B cell (primary cell): ENCODE results near the gene KDELR3. TPM values are rescaled to one million over a fixed set of nuclear protein-coding genes. Genes with fewer than 3 reads are reported as not detected.

Experiments
- ATAC-seq: fragments of 200-7000 bp; cut with Tn5 transposase; one replicate; pipeline ENCODE4 v1.10.0; 2021; ENCODE audit warnings: low read depth, mild to moderate bottlenecking, moderate number of reproducible peaks, moderate library complexity
- CTCF ChIA-PET: fragments of 350-600 bp; sonication (Branson Sonifier 250); formaldehyde crosslinking; loops from one replicate; lab custom pipeline; 2021; ENCODE audit warnings: antibody characterized with exemption, inconsistent platforms; lab: Charles Lee
- POLR2A ChIA-PET: fragments of 350-600 bp; sonication (Branson Sonifier 250); formaldehyde crosslinking; loops from one replicate; lab custom pipeline; 2021; ENCODE audit warnings: antibody characterized with exemption; lab: Charles Lee
- DNase-seq: peaks from one replicate; pipeline ENCODE4 v3.0.0; 2013
- H2AFZ ChIP-seq: 2 replicates; pipeline ENCODE4 v1.6.1; 2012; ENCODE audit warnings: mild to moderate bottlenecking, low read depth, low read length; ENCODE audit not compliant: insufficient read depth, poor library complexity, severe bottlenecking
- H3K27ac ChIP-seq, 2 donors: 1 replicate in 1 of 2; 2 replicates in 1 of 2; pipeline ENCODE4 v1.5.1; 2012 to 2013; ENCODE audit warnings: low read length in 2 of 2, mild to moderate bottlenecking in 2 of 2, moderate library complexity in 1 of 2
- H3K27me3 ChIP-seq, 4 experiments: fragments of 200-600 bp in 1 of 4; sonication (generic) in 1 of 4; replicated peaks in 1 of 4; 1 replicate in 2 of 4; 2 replicates in 2 of 4; pipeline versions ENCODE4 v1.6.1 to v1.7.0; 2013 to 2016; ENCODE audit warnings: low read length in 3 of 4, mild to moderate bottlenecking in 2 of 4, mixed read lengths in 1 of 4, moderate library complexity in 1 of 4; ENCODE audit not compliant: insufficient read depth in 4 of 4, control insufficient read depth in 3 of 4; ENCODE audit errors: control extremely low read depth in 1 of 4
- H3K36me3 ChIP-seq, 2 experiments: replicated peaks in 1 of 2; 1 replicate in 1 of 2; 2 replicates in 1 of 2; pipeline versions ENCODE4 v1.6.1 to v1.7.1; 2013; ENCODE audit warnings: low read length in 1 of 2; ENCODE audit not compliant: insufficient read depth in 2 of 2, control insufficient read depth in 1 of 2; ENCODE audit errors: control extremely low read depth in 1 of 2, extremely low read depth in 1 of 2
- H3K4me1 ChIP-seq, 2 donors: fragments of 200-600 bp in 1 of 2; sonication (generic) in 1 of 2; 1 replicate in 1 of 2; 2 replicates in 1 of 2; pipeline versions ENCODE4 v1.5.1 to v1.6.1; 2013 to 2017; ENCODE audit warnings: low read length in 2 of 2; ENCODE audit not compliant: control insufficient read depth in 2 of 2, insufficient read depth in 2 of 2
- H3K4me2 ChIP-seq: replicated peaks from 2 replicates; pipeline ENCODE3; 2012; ENCODE audit warnings: mild to moderate bottlenecking, low read depth, low read length; ENCODE audit not compliant: poor library complexity, severe bottlenecking
- H3K4me3 ChIP-seq, 5 experiments: fragments of 200-600 bp in 1 of 5; sonication (generic) in 1 of 5; 1 replicate in 3 of 5; 2 replicates in 2 of 5; pipeline versions ENCODE4 v1.5.1 to v1.7.0; 2011 to 2016; ENCODE audit warnings: low read length in 4 of 5, mild to moderate bottlenecking in 4 of 5, low read depth in 2 of 5, control low read depth in 1 of 5, moderate library complexity in 1 of 5; ENCODE audit not compliant: insufficient read depth in 1 of 5; ENCODE audit errors: control extremely low read depth in 1 of 5, extremely low read depth in 1 of 5
- H3K79me2 ChIP-seq: fragments of 200-600 bp; sonication (generic); one replicate; pipeline ENCODE4 v1.6.0; 2016; ENCODE audit warnings: low read length; ENCODE audit not compliant: control insufficient read depth, insufficient read depth
- H3K9ac ChIP-seq: fragments of 200-600 bp; sonication (generic); 2 replicates; pipeline ENCODE4 v1.6.1; 2017; ENCODE audit warnings: mild to moderate bottlenecking, low read length, moderate library complexity
- H3K9me3 ChIP-seq, 3 donors: one replicate each; pipeline versions ENCODE4 v1.6.1 to v1.7.1; 2013; ENCODE audit warnings: low read length in 2 of 3; ENCODE audit not compliant: control insufficient read depth in 2 of 3, insufficient read depth in 1 of 3; ENCODE audit errors: control extremely low read depth in 1 of 3
- H4K20me1 ChIP-seq: 2 replicates; pipeline ENCODE4 v1.6.0; 2012; ENCODE audit warnings: mild to moderate bottlenecking, low read length; ENCODE audit not compliant: insufficient read depth, control insufficient read depth, poor library complexity, severe bottlenecking
- H3K27ac Mint-ChIP-seq: one replicate; pipeline ENCODE4 v1.8.0; 2021; ENCODE audit warnings: mixed read lengths
- H3K27me3 Mint-ChIP-seq: one replicate; pipeline ENCODE4 v1.8.0; 2021; ENCODE audit warnings: mixed read lengths
- H3K4me1 Mint-ChIP-seq: one replicate; pipeline ENCODE4 v1.8.0; 2021; ENCODE audit warnings: mixed read lengths
- H3K4me3 Mint-ChIP-seq: one replicate; pipeline ENCODE4 v1.8.0; 2021; ENCODE audit warnings: mixed read lengths
- H3K9me3 Mint-ChIP-seq: one replicate; pipeline ENCODE4 v1.8.0; 2022; ENCODE audit warnings: mixed read lengths; ENCODE audit not compliant: insufficient read depth
- CTCF ChIP-seq: fragments of 200-600 bp; IDR thresholded peaks from one replicate; pipeline ENCODE4 v1.8.0; 2022; ENCODE audit warnings: antibody characterized with exemption, mild to moderate bottlenecking
- EZH2 ChIP-seq: IDR thresholded peaks from 2 replicates; pipeline ENCODE4 v1.6.1; 2012; ENCODE audit warnings: borderline replicate concordance, low read depth, mild to moderate bottlenecking, moderate library complexity, low read length; ENCODE audit not compliant: insufficient read depth, poor library complexity, severe bottlenecking
- WGBS: methylation state at CpG from one replicate; pipeline ENCODE4 v1.1.5; 2013; ENCODE audit warnings: missing lambda C conversion rate; ENCODE audit not compliant: insufficient coverage; 5-methylcytosine and 5-hydroxymethylcytosine counted together
- intact Hi-C: fragments of 100-400 bp; cut with micrococcal nuclease; formaldehyde crosslinking; loops from one replicate; pipeline ENCODE4 v1.10.0; 2022
- polyA plus RNA-seq: library from polyadenylated mRNA; depleted of rRNA; stranded (reverse); fragments of >200 nt; gene quantifications from 2 replicates; pipeline ENCODE4 v1.2.3, GENCODE V29; 2012
- total RNA-seq, 2 donors: library from RNA; stranded (reverse); fragments of 120-200 nt in 1 of 2; gene quantifications; 1 replicate in 1 of 2; 2 replicates in 1 of 2; pipeline versions ENCODE4 v1.2.3 to v1.2.4, GENCODE V29; 2013 to 2022

Gene KDELR3
- total and polyA plus RNA-seq, 2 donors (not counting 1 experiment from before 2014, with no cell fraction given) = not detected

GRCh38 chr22:38524429-38524828 is 56.5 kb downstream of the KDELR3 start:
- Histone ChIP-seq H2AFZ (no peak overlapping the region), H3K79me2 (no peaks in the 10 kb centered on the region), H3K27me3 (no peaks in the 10 kb centered on the region), H3K4me2 (no peak overlapping the region), H3K36me3 (no peaks in the 10 kb centered on the region), H3K9me3 (no peaks in the 10 kb centered on the region), H3K9ac (no peak overlapping the region), H3K4me3 (no peak overlapping the region), H3K27ac (no peak overlapping the region), H3K4me1 (peaks cover 0 to 4% of the 10 kb centered on the region in 2 donors), H4K20me1 (no peaks in the 10 kb centered on the region)
- no peaks in the 10 kb centered on the region for H3K9me3 Mint-ChIP-seq
- ATAC-seq (no peak), DNase-seq (no peak)
- ChIA-PET POLR2A (no interaction called here), CTCF (no interaction called here)
- H3K4me3 Mint-ChIP-seq = no peak overlapping the region
- WGBS = 50% methylated on average over 2 of the region's 3 CpGs
- peaks cover 3% of the 10 kb centered on the region for H3K4me1 Mint-ChIP-seq
- peaks cover 4% of the 10 kb centered on the region for H3K27me3 Mint-ChIP-seq
- no peak overlapping the region for H3K27ac Mint-ChIP-seq
- TF ChIP-seq CTCF (no peak), EZH2 (no peak)
- intact Hi-C loops = no loop called here

- ChIA-PET POLR2A (no interaction called here), CTCF (interaction anchor here (0.5 to 1.1 kb wide), 3 partner anchors 23 to 919 kb away, joined by 4 read pairs; no protein-coding TSS in a partner anchor)
- Mint-ChIP-seq H3K27me3 (no peaks in the 10 kb centered on the region), H3K27ac (peak overlapping the region; percentile 73), H3K4me1 (peaks cover 6% of the 10 kb centered on the region), H3K4me3 (peak overlapping the region; percentile 38), H3K9me3 (no peaks in the 10 kb centered on the region)
- Histone ChIP-seq H4K20me1 (no peaks in the 10 kb centered on the region), H3K9ac (peak overlapping the region; percentile 47), H3K9me3 (no peaks in the 10 kb centered on the region), H3K4me3 (peak overlapping the region in 1 of 5 experiments; percentile 35), H3K79me2 (no peaks in the 10 kb centered on the region), H3K4me2 (peak overlapping the region; percentile 47), H2AFZ (peak overlapping the region; percentile 78), H3K27me3 (no peaks in the 10 kb centered on the region), H3K4me1 (peaks cover 6% of the 10 kb centered on the region in 2 donors), H3K36me3 (no peaks in the 10 kb centered on the region), H3K27ac (peak overlapping the region; percentile 41 to 65)
- WGBS = no CpG with 5 or more reads among the region's 4 CpGs
- TF ChIP-seq EZH2 (no peak), CTCF (no peak)
- intact Hi-C loops = no loop called here
- no peak for DNase-seq
- ATAC-seq = peak; percentile 53
Measured at GRCh38 chr22:38531251-38531938, 63.5 kb downstream of the KDELR3 start.
